IMR-90 (cell line): ENCODE results near the gene ALK. TPM values are rescaled to one million over a fixed set of nuclear protein-coding genes. Genes with fewer than 3 reads are reported as not detected.

Source experiments
- ATAC-seq: fragments of 200-7000 bp; cut with Tn5 transposase; 2 replicates; pipeline ENCODE4 v1.9.1; 2020; ENCODE audit warnings: low read depth, mild to moderate bottlenecking, moderate library complexity
- BruUV-seq: library from RNA; stranded (reverse); fragments of 400-500 nt; replicated peaks from 2 replicates; lab custom pipeline; 2021; lab: Mats Ljungman, UMichigan
- CTCF ChIA-PET: fragments of 300-600 bp; formaldehyde crosslinking; extraction: SDS; loops from one replicate; lab custom pipeline; 2021; ENCODE audit warnings: antibody characterized with exemption; lab: Yijun Ruan, JAX
- POLR2A ChIA-PET: fragments of 300-600 bp; sonication (Branson Sonifier 250); formaldehyde crosslinking; loops from one replicate; lab custom pipeline; 2022; ENCODE audit warnings: antibody characterized with exemption; ENCODE audit not compliant: unreplicated experiment; lab: Charles Lee
- DNase-seq: peaks from one replicate; pipeline ENCODE4 v3.0.0; 2013
- H2AFZ ChIP-seq: replicated peaks from 2 replicates; pipeline ENCODE3; 2013; ENCODE audit warnings: low read length, mild to moderate bottlenecking; ENCODE audit not compliant: poor library complexity
- H2AK5ac ChIP-seq: 2 replicates; pipeline ENCODE4 v1.6.1; 2013; ENCODE audit warnings: low read depth, low read length, inconsistent platforms
- H2AK9ac ChIP-seq: replicated peaks from 2 replicates; pipeline ENCODE3; 2013; ENCODE audit warnings: mild to moderate bottlenecking, low read depth, low read length, moderate library complexity; ENCODE audit not compliant: poor library complexity
- H2BK120ac ChIP-seq: 2 replicates; pipeline ENCODE4 v1.6.1; 2013; ENCODE audit warnings: low read depth, low read length, inconsistent platforms
- H2BK15ac ChIP-seq: 3 replicates; pipeline ENCODE4 v1.6.1; 2013; ENCODE audit warnings: low read depth, low read length, inconsistent platforms
- H2BK20ac ChIP-seq: 2 replicates; pipeline ENCODE4 v1.6.1; 2013; ENCODE audit warnings: low read depth, mild to moderate bottlenecking, inconsistent platforms, low read length, moderate library complexity
- H2BK5ac ChIP-seq: 2 replicates; pipeline ENCODE4 v1.6.1; 2013; ENCODE audit warnings: mild to moderate bottlenecking, low read depth, low read length, inconsistent platforms; ENCODE audit not compliant: poor library complexity, severe bottlenecking
- H3K14ac ChIP-seq: replicated peaks from 2 replicates; pipeline ENCODE4 v1.6.1; 2013; ENCODE audit warnings: low read depth, low read length, inconsistent platforms
- H3K18ac ChIP-seq: 2 replicates; pipeline ENCODE4 v1.6.1; 2013; ENCODE audit warnings: low read depth, low read length, control low read depth
- H3K23ac ChIP-seq: 2 replicates; pipeline ENCODE4 v1.6.1; 2013; ENCODE audit warnings: low read depth, low read length, inconsistent platforms
- H3K27ac ChIP-seq: 2 replicates; pipeline ENCODE4 v1.5.1; 2013; ENCODE audit warnings: mild to moderate bottlenecking, control low read depth, low read length; ENCODE audit not compliant: insufficient read depth
- H3K27me3 ChIP-seq: 2 replicates; pipeline ENCODE4 v1.6.1; 2013; ENCODE audit warnings: low read length; ENCODE audit not compliant: control insufficient read depth, insufficient read depth
- H3K36me3 ChIP-seq: 2 replicates; pipeline ENCODE4 v1.6.1; 2013; ENCODE audit warnings: low read length, mixed read lengths; ENCODE audit not compliant: control insufficient read depth, insufficient read depth
- H3K4ac ChIP-seq: 2 replicates; pipeline ENCODE4 v1.6.1; 2013; ENCODE audit warnings: low read depth, low read length, inconsistent platforms
- H3K4me1 ChIP-seq: 2 replicates; pipeline ENCODE4 v1.6.1; 2013; ENCODE audit warnings: low read length, mixed read lengths; ENCODE audit not compliant: control insufficient read depth, insufficient read depth
- H3K4me2 ChIP-seq: 2 replicates; pipeline ENCODE4 v1.6.1; 2013; ENCODE audit warnings: low read depth, mild to moderate bottlenecking, control low read depth, low read length, moderate library complexity
- H3K4me3 ChIP-seq: 2 replicates; pipeline ENCODE4 v1.5.1; 2013; ENCODE audit warnings: low read depth, mild to moderate bottlenecking, control low read depth, low read length, moderate library complexity; ENCODE audit not compliant: insufficient read depth
- H3K56ac ChIP-seq: 2 replicates; pipeline ENCODE4 v1.6.1; 2013; ENCODE audit warnings: low read length, inconsistent platforms; ENCODE audit not compliant: insufficient read depth; ENCODE audit errors: extremely low read depth
- H3K79me1 ChIP-seq, 2 experiments: 2 replicates each; pipeline ENCODE4 v1.6.1; 2013; ENCODE audit warnings: low read length in 2 of 2, inconsistent platforms in 1 of 2, low read depth in 1 of 2
- H3K9ac ChIP-seq: 2 replicates; pipeline ENCODE4 v1.6.1; 2013; ENCODE audit warnings: low read depth, low read length, control low read depth
- H3K9me1 ChIP-seq: 2 replicates; pipeline ENCODE4 v1.6.1; 2013; ENCODE audit warnings: low read length, inconsistent platforms; ENCODE audit not compliant: insufficient read depth
- H3K9me3 ChIP-seq: 2 replicates; pipeline ENCODE4 v1.6.1; 2013; ENCODE audit warnings: low read length; ENCODE audit not compliant: control insufficient read depth, insufficient read depth
- H4K20me1 ChIP-seq: 2 replicates; pipeline ENCODE4 v1.6.1; 2013; ENCODE audit warnings: low read length, inconsistent platforms; ENCODE audit not compliant: insufficient read depth
- H4K5ac ChIP-seq: 2 replicates; pipeline ENCODE4 v1.6.1; 2013; ENCODE audit warnings: mild to moderate bottlenecking, low read depth, low read length, control low read depth
- H4K8ac ChIP-seq, 2 experiments: 2 replicates each; pipeline ENCODE4 v1.6.1; 2013; ENCODE audit warnings: low read depth in 2 of 2, low read length in 2 of 2, control low read depth in 1 of 2, inconsistent platforms in 1 of 2
- H4K91ac ChIP-seq: 2 replicates; pipeline ENCODE4 v1.6.1; 2013; ENCODE audit warnings: low read depth, low read length, inconsistent platforms; ENCODE audit not compliant: insufficient read depth
- CEBPB ChIP-seq: IDR thresholded peaks from 2 replicates; pipeline ENCODE4 v1.6.1; 2012; ENCODE audit warnings: low read depth, low read length, improper control_type of control experiment
- CHD1 ChIP-seq: IDR thresholded peaks from 2 replicates; pipeline ENCODE4 v1.6.1; 2012; ENCODE audit warnings: low read depth, low read length, improper control_type of control experiment
- MXI1 ChIP-seq: IDR thresholded peaks from 2 replicates; pipeline ENCODE4 v1.6.1; 2012; ENCODE audit warnings: low read depth, mild to moderate bottlenecking, low read length, moderate library complexity, borderline replicate concordance
- RFX5 ChIP-seq: IDR thresholded peaks from 2 replicates; pipeline ENCODE4 v1.8.0; 2012; ENCODE audit warnings: low read depth, mild to moderate bottlenecking, low read length, moderate library complexity
- SMC3 ChIP-seq: fragments of 150-350 bp; IDR thresholded peaks from 2 replicates; pipeline ENCODE4 v1.6.1; 2016; ENCODE audit warnings: low read depth, mild to moderate bottlenecking, antibody characterized with exemption, low read length, moderate library complexity
- WGBS, 2 experiments: methylation state at CpG; one replicate each; pipeline versions ENCODE4 v1.1.5 to v1.1.7; 2013; ENCODE audit warnings: missing lambda C conversion rate in 2 of 2; ENCODE audit not compliant: insufficient read length in 1 of 2; ENCODE audit errors: extremely low coverage in 2 of 2; 5-methylcytosine and 5-hydroxymethylcytosine counted together
- dilution Hi-C: fragments of 300-500 bp; cut with HindIII; formaldehyde crosslinking; loops from one replicate; pipeline ENCODE4 v1.14.3; 2018; ENCODE audit warnings: low sequenced_read_pairs; ENCODE audit not compliant: unreplicated experiment
- in situ Hi-C: fragments of 300-500 bp; cut with MboI; formaldehyde crosslinking; loops from 3 replicates; pipeline ENCODE4 v1.14.3; 2019; ENCODE audit warnings: low sequenced_read_pairs, inconsistent platforms, mixed read lengths
- intact Hi-C: fragments of 100-400 bp; cut with micrococcal nuclease; formaldehyde crosslinking; loops from 2 replicates; pipeline ENCODE4 v1.10.0; 2022
- polyA plus RNA-seq, 3 experiments: library from polyadenylated mRNA; depleted of rRNA; stranded (reverse); fragments of >200 nt; gene quantifications; 2 replicates each; pipeline ENCODE4 v1.2.3, GENCODE V29; 2012; ENCODE audit warnings: low replicate concordance in 1 of 3
- total RNA-seq: library from RNA; depleted of rRNA; stranded (reverse); fragments of >200 nt; gene quantifications from 2 replicates; pipeline ENCODE4 v1.2.3, GENCODE V29; 2012
- TF ChIP-seq, protein P1 (sequence below): conservative IDR thresholded peaks from 2 replicates; pipeline ENCODE4 v1.5.1; 2012; ENCODE audit warnings: mild to moderate bottlenecking, low read depth, low read length, improper control_type of control experiment
- TF ChIP-seq, protein P2 (sequence below): fragments of 150-350 bp; IDR thresholded peaks from 2 replicates; pipeline ENCODE4 v1.6.1; 2016; ENCODE audit warnings: low read depth, mild to moderate bottlenecking, low read length, moderate library complexity, borderline replicate concordance

The ALK gene
- total and polyA plus RNA-seq, 2 of the 4 experiments (the other 2 are of a cell fraction): not detected

DNA sequence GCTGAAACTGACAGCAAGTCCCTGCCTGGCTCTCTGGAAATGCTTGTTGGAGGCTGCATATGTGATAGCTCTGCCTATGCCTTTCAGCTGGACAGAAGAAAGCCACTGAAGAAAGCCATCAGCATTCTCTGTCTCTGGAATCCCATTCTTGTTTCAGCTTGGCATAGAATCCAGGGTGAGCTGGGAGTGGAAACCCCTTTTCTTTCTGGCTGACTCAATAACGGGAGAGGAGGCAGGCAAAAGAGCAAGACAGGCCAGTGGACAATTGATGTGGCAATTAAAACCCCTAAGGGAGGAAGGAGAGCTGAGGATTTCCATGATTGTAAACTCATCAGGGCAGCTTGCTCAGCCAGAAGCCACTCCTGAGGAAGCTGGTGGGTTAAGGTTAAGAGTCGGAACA, 598.1 kb downstream of the ALK start:
- DNase-seq (no peak), ATAC-seq (no peak)
- Histone ChIP-seq H4K5ac (no peak overlapping the region), H3K4me3 (no peak overlapping the region), H3K27ac (no peak overlapping the region), H3K36me3 (no peaks in the 10 kb centered on the region), H2AK9ac (no peak overlapping the region), H4K20me1 (no peaks in the 10 kb centered on the region), H2AFZ (no peak overlapping the region), H2BK5ac (no peak overlapping the region), H3K79me1 (no peaks in the 10 kb centered on the region), H3K14ac (no peak overlapping the region), H2BK15ac (no peak overlapping the region), H3K9me1 (no peaks in the 10 kb centered on the region), H3K4me1 (no peaks in the 10 kb centered on the region), H3K4ac (no peak overlapping the region), H3K23ac (no peak overlapping the region), H3K4me2 (no peak overlapping the region), H4K8ac (no peak overlapping the region), H3K27me3 (peaks cover 12% of the 10 kb centered on the region), H3K9me3 (no peaks in the 10 kb centered on the region), H3K9ac (no peak overlapping the region), H2BK120ac (no peak overlapping the region), H2AK5ac (no peak overlapping the region), H4K91ac (no peak overlapping the region), H3K18ac (no peak overlapping the region), H2BK20ac (no peak overlapping the region), H3K56ac (no peak overlapping the region)
- dilution Hi-C loops (no loop called here), intact Hi-C loops (no loop called here), in situ Hi-C loops (loop anchor here (25.0 kb wide), 1 partner anchor 514 kb away; no protein-coding TSS in a partner anchor)
- no CpG with 5 or more reads among the region's 2 CpGs for WGBS, 2 experiments
- BruUV-seq: no TSS peak
- ChIA-PET CTCF (interaction anchor here (0.6 to 1.6 kb wide), 3 partner anchors 9 to 14 kb away, joined by 3 to 6 read pairs (median 3); no protein-coding TSS in a partner anchor), POLR2A (no interaction called here)
- TF ChIP-seq CHD1 (no peak), MXI1 (no peak), SMC3 (no peak), CEBPB (no peak), RFX5 (no peak)
- TF ChIP-seq, protein P1, sequence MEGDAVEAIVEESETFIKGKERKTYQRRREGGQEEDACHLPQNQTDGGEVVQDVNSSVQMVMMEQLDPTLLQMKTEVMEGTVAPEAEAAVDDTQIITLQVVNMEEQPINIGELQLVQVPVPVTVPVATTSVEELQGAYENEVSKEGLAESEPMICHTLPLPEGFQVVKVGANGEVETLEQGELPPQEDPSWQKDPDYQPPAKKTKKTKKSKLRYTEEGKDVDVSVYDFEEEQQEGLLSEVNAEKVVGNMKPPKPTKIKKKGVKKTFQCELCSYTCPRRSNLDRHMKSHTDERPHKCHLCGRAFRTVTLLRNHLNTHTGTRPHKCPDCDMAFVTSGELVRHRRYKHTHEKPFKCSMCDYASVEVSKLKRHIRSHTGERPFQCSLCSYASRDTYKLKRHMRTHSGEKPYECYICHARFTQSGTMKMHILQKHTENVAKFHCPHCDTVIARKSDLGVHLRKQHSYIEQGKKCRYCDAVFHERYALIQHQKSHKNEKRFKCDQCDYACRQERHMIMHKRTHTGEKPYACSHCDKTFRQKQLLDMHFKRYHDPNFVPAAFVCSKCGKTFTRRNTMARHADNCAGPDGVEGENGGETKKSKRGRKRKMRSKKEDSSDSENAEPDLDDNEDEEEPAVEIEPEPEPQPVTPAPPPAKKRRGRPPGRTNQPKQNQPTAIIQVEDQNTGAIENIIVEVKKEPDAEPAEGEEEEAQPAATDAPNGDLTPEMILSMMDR: no peak
- TF ChIP-seq, protein P2, sequence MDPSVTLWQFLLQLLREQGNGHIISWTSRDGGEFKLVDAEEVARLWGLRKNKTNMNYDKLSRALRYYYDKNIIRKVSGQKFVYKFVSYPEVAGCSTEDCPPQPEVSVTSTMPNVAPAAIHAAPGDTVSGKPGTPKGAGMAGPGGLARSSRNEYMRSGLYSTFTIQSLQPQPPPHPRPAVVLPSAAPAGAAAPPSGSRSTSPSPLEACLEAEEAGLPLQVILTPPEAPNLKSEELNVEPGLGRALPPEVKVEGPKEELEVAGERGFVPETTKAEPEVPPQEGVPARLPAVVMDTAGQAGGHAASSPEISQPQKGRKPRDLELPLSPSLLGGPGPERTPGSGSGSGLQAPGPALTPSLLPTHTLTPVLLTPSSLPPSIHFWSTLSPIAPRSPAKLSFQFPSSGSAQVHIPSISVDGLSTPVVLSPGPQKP: no peak
